Skeletal muscle tissue (tissue), 4 donors: ENCODE results near the gene KLKB1. TPM values are rescaled to one million over a fixed set of nuclear protein-coding genes. Genes with fewer than 3 reads are reported as not detected.

Source experiments
- H3K27ac ChIP-seq: one replicate; pipeline ENCODE4 v1.7.0; 2013; ENCODE audit warnings: mild to moderate bottlenecking, low read depth, low read length, inconsistent platforms
- H3K27me3 ChIP-seq, 3 donors: one replicate each; pipeline ENCODE4 v1.7.0; 2013; ENCODE audit warnings: low read length in 3 of 3; ENCODE audit not compliant: control insufficient read depth in 3 of 3, insufficient read depth in 3 of 3
- H3K36me3 ChIP-seq, 3 donors: one replicate each; pipeline ENCODE4 v1.7.0; 2013; ENCODE audit warnings: low read length in 3 of 3; ENCODE audit not compliant: control insufficient read depth in 3 of 3, insufficient read depth in 3 of 3
- H3K4me1 ChIP-seq, 3 donors: one replicate each; pipeline ENCODE4 v1.7.0; 2013; ENCODE audit warnings: low read length in 3 of 3, mild to moderate bottlenecking in 3 of 3; ENCODE audit not compliant: control insufficient read depth in 3 of 3, insufficient read depth in 3 of 3
- H3K4me3 ChIP-seq, 3 donors: one replicate each; pipeline ENCODE4 v1.7.0; 2013; ENCODE audit warnings: low read length in 3 of 3
- H3K9ac ChIP-seq, 3 donors: one replicate each; pipeline ENCODE4 v1.7.0; 2013; ENCODE audit warnings: low read length in 3 of 3, mild to moderate bottlenecking in 3 of 3, moderate library complexity in 2 of 3, low read depth in 1 of 3
- H3K9me3 ChIP-seq, 3 donors: one replicate each; pipeline ENCODE4 v1.7.0; 2013; ENCODE audit warnings: low read length in 3 of 3; ENCODE audit not compliant: control insufficient read depth in 3 of 3
- total RNA-seq: library from RNA; depleted of rRNA; stranded (reverse); fragments of >200 nt; gene quantifications from one replicate; pipeline ENCODE4 v1.2.3, GENCODE V29; 2014
- donor health status: Osteomylitis.

Gene KLKB1
- total RNA-seq, 1 donor from 2014 or later, result 0.52 TPM

DNA sequence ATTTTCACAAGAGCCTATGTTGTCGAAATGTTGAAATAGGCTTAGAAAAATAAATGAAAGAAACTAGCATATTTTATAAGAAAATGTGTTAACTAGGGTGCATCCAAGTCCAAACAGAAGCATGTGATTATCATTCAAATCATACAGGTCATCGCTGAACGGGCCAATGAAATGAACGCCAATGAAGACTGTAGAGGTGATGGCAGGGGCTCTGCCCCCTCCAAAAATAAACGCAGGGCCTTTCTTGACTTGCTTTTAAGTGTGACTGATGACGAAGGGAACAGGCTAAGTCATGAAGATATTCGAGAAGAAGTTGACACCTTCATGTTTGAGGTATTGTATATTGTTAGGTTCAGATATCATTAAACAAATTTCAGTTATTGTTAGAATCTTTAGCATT lies 26.3 kb upstream of the KLKB1 start:
- Histone ChIP-seq H3K9ac (no peak overlapping the region), H3K4me1 (no peaks in the 10 kb centered on the region), H3K4me3 (no peak overlapping the region), H3K36me3 (peaks cover 0 to 29% (median 14%) of the 10 kb centered on the region in 3 donors), H3K27ac (no peak overlapping the region), H3K9me3 (no peaks in the 10 kb centered on the region), H3K27me3 (no peaks in the 10 kb centered on the region)

DNA sequence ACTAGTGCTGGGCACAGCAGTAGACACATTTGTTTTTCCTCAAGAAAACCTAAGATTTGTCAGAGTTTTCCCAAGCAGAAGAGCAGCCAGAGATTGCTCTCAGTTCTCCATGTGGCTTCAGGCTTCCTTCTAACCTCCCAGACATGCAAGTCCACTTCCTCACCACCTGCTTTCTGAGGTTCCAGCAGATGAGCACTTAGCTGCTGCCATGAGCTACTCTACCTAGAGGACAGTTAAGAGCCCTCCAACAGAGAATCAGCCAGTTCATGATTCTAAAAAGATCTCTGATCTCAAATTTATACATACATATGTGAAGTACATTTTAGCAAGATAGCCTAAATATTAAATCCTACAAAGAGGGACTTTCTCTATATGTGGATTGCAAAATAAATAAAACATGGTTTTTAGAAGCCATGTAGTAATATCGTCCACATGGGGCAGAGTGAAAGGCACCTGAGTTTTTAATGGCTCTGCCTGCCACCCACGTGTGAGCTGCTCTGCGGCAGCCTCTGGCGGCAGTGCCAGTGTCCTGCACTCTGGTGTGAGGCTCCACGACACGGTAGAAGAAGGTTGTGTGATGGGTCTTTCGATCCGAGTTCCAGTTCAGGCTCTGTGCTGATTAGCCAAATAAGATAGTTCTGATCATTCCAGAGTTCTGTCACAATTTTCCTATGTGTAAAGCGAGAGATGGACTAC lies 25.6 kb upstream of the KLKB1 start:
- no peaks in the 10 kb centered on the region for H3K27me3 ChIP-seq
- no peak overlapping the region for H3K4me3 ChIP-seq
- no peaks in the 10 kb centered on the region for H3K4me1 ChIP-seq
- no peaks in the 10 kb centered on the region for H3K9me3 ChIP-seq
- H3K9ac ChIP-seq, result no peak overlapping the region
- H3K36me3 ChIP-seq, result peaks cover 0 to 25% (median 14%) of the 10 kb centered on the region in 3 donors
- no peak overlapping the region for H3K27ac ChIP-seq

DNA sequence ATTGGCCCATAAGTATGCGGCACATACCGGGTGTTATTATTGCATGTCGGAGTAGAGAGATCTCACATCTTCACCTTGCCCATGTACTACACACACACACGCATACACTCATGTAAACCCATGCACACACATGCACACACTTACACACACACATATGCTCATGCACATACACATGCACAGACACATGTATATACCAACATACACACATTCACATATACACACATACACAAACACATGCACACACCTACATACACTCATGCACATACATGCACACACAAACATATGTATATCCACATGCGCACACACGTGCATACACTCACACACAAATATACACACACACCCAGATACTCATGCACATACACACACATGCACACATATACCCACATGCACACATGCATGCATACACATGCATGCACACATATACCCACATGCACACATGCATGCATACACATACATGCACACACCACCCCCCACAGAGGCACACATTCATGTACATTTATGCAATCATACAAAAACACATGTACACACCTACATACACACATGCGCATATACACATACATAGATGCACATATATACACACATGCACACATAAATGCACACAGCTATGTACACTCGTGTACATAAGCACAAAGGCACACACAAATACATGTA lies 24.7 kb upstream of the KLKB1 start:
- no peak overlapping the region for H3K9ac ChIP-seq
- H3K4me3 ChIP-seq, result no peak overlapping the region
- no peaks in the 10 kb centered on the region for H3K9me3 ChIP-seq
- H3K4me1 ChIP-seq, result no peaks in the 10 kb centered on the region
- no peaks in the 10 kb centered on the region for H3K27me3 ChIP-seq
- H3K27ac ChIP-seq, result no peak overlapping the region
- H3K36me3 ChIP-seq, result peaks cover 0 to 16% (median 9%) of the 10 kb centered on the region in 3 donors

DNA sequence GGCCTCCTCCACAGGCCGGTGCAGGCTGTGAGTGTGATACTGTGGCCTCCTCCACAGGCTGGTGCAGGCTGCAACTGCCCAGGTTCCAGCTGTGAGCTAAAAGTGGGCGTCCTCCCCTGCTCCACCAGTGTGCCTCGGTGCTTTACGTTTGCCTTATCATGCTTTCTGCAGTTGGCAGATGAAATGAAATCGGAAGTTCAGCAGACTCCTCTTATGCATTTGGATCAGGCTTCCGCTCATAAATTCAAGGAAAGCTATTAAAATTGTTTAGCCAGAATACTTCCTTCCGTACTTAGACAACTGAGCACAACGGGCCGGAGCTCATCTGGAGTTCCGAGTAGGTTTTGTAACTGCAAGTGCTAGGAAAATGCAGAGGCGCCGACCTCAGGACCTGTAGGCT lies 23.9 kb upstream of the KLKB1 start:
- Histone ChIP-seq H3K27me3 (no peaks in the 10 kb centered on the region), H3K27ac (no peak overlapping the region), H3K4me3 (no peak overlapping the region)

DNA sequence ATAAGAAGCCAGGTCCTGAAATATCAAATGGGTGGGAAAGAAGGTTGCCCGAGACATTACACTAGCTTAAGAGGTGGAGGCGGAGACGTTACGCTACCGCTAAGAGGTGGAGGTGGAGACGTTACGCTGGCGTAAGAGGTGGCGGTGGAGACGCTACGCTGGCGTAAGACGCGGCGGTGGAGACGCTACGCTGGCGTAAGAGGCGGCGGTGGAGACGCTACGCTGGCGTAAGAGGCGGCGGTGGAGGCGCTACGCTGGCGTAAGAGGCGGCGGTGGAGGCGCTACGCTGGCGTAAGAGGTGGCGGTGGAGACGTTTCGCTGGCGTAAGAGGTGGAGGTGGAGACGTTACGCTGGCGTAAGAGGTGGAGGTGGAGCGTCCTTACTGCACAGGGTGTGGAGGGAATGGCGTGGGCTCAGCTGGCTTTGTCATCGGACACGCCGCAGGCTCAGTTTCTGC lies 23.2 kb upstream of the KLKB1 start:
- H3K9me3 ChIP-seq, result peaks cover 0 to 2% (median 0%) of the 10 kb centered on the region in 3 donors

More for the DNA sequence above, 23.9 kb upstream of the KLKB1 start:
- no peaks in the 10 kb centered on the region for H3K9me3 ChIP-seq
- H3K9ac ChIP-seq, result no peak overlapping the region
- H3K36me3 ChIP-seq, result peaks cover 0 to 12% (median 7%) of the 10 kb centered on the region in 3 donors
- H3K4me1 ChIP-seq, result no peaks in the 10 kb centered on the region

DNA sequence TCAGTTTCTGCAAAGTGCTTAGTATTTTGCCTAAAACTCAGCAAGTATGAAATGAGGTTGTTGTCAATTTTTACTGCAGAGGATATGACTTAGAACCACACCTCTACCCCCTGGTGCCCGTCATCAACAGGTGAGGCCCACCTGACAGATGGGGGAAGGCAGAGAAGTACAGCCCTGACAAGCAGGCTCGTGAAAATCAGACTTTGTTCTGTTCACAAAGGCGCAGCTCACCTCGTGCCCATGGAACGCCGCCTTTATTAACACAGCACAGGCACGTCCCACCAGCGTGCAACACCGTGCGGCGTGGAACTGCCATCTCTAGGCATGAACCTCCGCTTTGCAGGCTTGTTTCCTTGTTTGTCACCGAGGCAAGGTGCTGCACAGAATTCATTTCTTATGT lies 22.6 kb upstream of the KLKB1 start:
- Histone ChIP-seq H3K9ac (no peak overlapping the region), H3K4me3 (peak overlapping the region in 1 of 3 donors; percentile 23), H3K9me3 (peaks cover 0 to 3% (median 0%) of the 10 kb centered on the region in 3 donors), H3K4me1 (no peaks in the 10 kb centered on the region), H3K36me3 (peaks cover 0 to 14% (median 14%) of the 10 kb centered on the region in 3 donors), H3K27me3 (no peaks in the 10 kb centered on the region), H3K27ac (no peak overlapping the region)

More for the DNA sequence above, 23.2 kb upstream of the KLKB1 start:
- no peak overlapping the region for H3K9ac ChIP-seq
- no peak overlapping the region for H3K27ac ChIP-seq
- H3K4me3 ChIP-seq, result peak overlapping the region; percentile 23 to 53 (median 24)
- no peaks in the 10 kb centered on the region for H3K4me1 ChIP-seq
- peaks cover 0 to 11% (median 11%) of the 10 kb centered on the region in 3 donors for H3K36me3 ChIP-seq
- H3K27me3 ChIP-seq, result no peaks in the 10 kb centered on the region

DNA sequence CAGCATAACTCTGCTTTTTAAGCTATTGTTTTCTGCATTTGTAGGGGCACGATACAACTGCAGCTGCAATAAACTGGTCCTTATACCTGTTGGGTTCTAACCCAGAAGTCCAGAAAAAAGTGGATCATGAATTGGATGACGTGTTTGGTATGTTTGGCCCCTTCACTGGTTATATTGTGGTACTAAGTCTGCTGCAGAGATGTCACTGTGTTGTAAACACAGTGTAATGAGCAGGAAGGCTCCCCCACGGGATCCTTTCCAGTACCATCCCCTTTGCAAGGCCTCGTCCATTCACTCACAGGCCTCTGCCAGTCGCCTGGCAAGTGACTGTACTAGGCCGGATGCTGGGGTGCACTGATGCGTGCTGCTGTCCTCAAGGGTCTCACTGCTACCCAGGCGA lies 22.2 kb upstream of the KLKB1 start:
- Histone ChIP-seq H3K27ac (no peak overlapping the region), H3K9ac (no peak overlapping the region), H3K36me3 (peaks cover 0 to 19% (median 14%) of the 10 kb centered on the region in 3 donors), H3K4me3 (no peak overlapping the region), H3K9me3 (peaks cover 0 to 3% (median 0%) of the 10 kb centered on the region in 3 donors), H3K4me1 (no peaks in the 10 kb centered on the region), H3K27me3 (no peaks in the 10 kb centered on the region)

DNA sequence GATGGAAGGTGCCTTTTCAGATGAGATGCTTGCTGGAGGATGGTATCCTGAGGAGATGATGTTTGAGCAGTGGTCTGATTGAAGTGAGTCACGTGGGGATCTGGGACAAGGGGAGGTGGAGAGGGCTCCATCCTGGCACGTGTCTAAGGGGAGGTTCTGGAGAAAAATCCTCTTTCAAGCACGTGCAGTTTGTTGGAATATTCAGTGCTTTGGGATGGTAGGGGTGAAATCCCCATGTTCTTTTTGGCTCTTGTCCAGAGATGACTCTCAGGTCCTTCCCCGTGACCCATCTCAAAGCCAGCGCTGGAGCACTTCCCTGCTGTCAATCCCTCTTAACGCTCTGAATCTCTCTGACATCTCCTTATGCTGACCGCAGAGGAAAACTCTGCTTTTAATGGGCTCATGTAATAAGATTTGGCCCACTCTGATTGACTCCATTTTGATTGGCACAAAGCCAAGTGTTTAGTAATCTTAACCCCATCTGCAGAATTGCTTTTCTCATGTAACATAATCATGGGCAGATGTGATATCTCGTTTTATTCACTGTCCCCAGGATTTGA lies 10.8 kb upstream of the KLKB1 start:
- Histone ChIP-seq H3K36me3 (no peaks in the 10 kb centered on the region), H3K4me1 (no peaks in the 10 kb centered on the region), H3K27ac (no peak overlapping the region), H3K4me3 (no peak overlapping the region), H3K9ac (no peak overlapping the region), H3K27me3 (no peaks in the 10 kb centered on the region), H3K9me3 (no peaks in the 10 kb centered on the region)

DNA sequence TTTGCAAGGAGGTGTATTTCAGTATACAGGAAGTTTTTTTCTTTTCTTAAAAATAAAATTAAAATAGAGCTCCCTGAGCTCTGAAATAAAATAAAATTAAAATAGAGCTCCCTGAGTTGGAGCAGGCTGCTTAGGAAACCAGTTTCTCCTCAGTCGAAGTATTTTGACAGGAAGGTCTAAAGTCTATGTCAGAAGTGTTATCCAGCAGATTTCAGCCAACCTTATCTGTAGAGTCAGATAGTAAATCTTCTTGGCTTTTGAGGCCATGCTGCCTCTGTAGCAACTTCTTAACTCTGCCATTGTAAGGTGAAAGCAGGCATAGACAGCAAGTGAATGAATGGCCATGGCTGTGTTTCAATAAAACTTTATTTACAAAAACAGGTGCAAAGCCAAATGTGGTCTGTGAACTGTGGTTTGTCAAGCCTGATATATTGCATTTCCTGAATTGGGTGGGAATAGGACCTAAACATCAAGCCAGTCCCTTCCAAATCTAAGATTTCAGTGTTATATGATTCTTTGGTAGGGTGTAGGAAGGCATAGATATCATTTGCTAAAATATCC lies 9.5 kb upstream of the KLKB1 start:
- H3K4me1 ChIP-seq, result no peaks in the 10 kb centered on the region
- H3K27me3 ChIP-seq, result no peaks in the 10 kb centered on the region
- no peaks in the 10 kb centered on the region for H3K9me3 ChIP-seq
- no peak overlapping the region for H3K4me3 ChIP-seq
- peaks cover 0 to 2% (median 0%) of the 10 kb centered on the region in 3 donors for H3K36me3 ChIP-seq
- H3K9ac ChIP-seq, result no peak overlapping the region
- H3K27ac ChIP-seq, result no peak overlapping the region

DNA sequence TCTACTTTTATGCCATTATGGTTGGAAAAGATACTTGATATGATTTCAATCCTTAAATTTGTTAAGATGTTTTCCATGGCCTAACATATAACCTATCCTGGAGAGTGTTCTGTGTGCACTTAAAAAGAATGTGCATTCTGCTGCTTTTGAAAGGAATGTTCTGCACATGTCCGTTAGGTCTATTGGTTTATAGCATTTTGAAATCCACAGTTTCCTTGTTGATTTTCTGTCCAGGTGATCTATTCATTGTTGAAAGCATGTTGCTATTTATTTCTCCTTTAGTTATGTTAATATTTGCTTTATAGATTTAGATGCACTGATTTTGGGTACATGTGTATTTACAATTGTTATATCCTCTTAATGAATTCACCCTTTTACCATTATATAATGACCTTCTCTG lies 5.7 kb upstream of the KLKB1 start:
- Histone ChIP-seq H3K4me3 (no peak overlapping the region), H3K4me1 (no peaks in the 10 kb centered on the region), H3K9me3 (peaks cover 0 to 3% (median 2%) of the 10 kb centered on the region in 3 donors), H3K27ac (no peak overlapping the region), H3K9ac (no peak overlapping the region), H3K27me3 (no peaks in the 10 kb centered on the region), H3K36me3 (peaks cover 0 to 2% (median 0%) of the 10 kb centered on the region in 3 donors)
